ENCODE data around the gene KIF19.

The KIF19 gene

DNA sequence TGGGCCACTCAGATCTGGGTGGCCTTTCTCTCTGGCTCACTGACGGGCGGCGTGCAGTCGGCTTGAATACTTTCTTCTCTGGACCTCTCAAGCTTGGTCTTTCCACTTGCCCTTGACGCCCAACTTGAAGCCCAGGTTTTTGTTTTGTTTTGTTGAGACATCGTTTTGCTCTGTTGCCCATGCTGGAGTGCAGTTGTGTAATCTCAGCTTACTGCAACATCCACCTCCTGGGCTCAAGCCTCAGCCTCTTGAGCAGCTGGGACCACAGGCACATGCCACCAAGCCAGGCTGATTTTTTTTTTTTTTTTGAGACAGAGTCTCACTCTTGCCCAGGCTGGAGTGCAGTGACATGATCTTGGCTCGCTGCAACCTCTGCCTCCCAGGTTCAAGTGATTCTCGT lies 22.7 kb upstream of the KIF19 start:
- in situ Hi-C loops (cut with HindIII; ENCODE audit: low sequenced_read_pairs), result loop anchor here (5.0 kb wide), 2 partner anchors 44 to 51 kb away; no protein-coding TSS in a partner anchor

GRCh38 chr17:74304184-74304583 lies 21.8 kb upstream of the KIF19 start:
- in situ Hi-C loops (cut with HindIII; ENCODE audit: low sequenced_read_pairs), result loop anchor here (5.0 kb wide), 2 partner anchors 43 to 52 kb away; no protein-coding TSS in a partner anchor

GRCh38 chr17:74305865-74306654 lies 20.0 kb upstream of the KIF19 start:
- in situ Hi-C loops (cut with HindIII; ENCODE audit: low sequenced_read_pairs), result no loop called here

DNA sequence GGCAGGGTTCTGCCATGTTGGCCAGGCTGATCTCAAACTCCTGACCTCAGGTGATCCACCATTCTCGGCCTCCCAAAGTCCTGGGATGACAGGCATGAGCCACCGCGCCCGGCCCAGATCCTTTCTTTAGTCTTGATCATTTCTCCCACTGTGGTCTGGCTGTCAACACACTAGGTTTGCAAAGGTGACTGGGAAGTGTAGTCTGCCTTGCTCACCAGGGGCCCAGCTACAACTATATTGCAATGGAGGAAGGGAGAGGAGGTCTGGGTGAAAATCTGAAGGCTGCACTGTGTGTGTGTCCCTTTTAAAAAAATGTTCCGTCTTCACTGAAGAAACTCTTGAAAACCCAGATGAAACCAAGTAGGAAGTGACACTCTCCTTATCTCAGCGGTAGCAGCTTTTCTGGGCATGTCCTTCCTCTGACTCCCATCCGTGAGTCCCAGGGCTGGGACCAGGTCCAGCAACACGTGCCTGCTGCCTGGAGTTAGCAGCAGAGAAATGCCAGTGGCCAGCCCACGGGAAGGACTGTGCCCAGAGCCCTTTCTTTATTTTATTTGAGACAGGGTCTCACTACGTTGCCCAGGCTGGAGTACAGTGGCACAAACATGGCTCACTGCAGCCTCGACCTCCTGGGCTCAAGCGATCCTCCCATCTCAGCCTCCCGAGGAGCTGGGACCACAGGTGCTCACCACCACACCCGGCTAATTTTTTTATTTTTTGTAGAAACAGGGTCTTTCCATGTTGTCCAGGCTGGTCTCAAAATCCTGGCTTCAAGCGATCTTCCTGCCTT lies 17.8 kb upstream of the KIF19 start:
- in situ Hi-C loops (cut with HindIII; ENCODE audit: low sequenced_read_pairs), result no loop called here

DNA sequence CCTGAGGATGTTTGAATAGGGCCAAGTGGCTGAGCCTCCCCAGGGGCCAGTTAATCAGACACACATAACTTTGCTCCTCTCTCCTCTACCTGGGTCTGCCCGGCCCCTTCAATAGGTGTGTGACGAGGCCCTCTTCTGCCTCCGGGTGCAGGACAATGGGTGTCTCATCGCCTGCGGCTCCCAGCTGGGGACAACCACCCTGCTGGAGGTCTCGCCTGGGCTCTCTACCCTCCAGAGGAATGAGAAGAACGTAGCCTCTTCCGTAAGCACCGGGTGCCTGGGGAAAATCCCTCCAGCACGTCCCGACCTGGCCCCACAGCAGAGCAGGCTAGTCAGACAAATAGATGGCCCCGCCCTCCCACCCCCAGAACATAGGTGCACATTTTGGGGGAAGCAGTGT lies 16.1 kb upstream of the KIF19 start:
- in situ Hi-C loops (cut with HindIII; ENCODE audit: low sequenced_read_pairs), result no loop called here

GRCh38 chr17:74314877-74315276 lies 11.1 kb upstream of the KIF19 start:
- in situ Hi-C loops (cut with HindIII; ENCODE audit: low sequenced_read_pairs), result no loop called here

GRCh38 chr17:74316220-74316619 lies 9.8 kb upstream of the KIF19 start:
- in situ Hi-C loops (cut with HindIII; ENCODE audit: low sequenced_read_pairs), result no loop called here

GRCh38 chr17:74317071-74317470 lies 9.0 kb upstream of the KIF19 start:
- in situ Hi-C loops (cut with HindIII; ENCODE audit: low sequenced_read_pairs), result no loop called here

DNA sequence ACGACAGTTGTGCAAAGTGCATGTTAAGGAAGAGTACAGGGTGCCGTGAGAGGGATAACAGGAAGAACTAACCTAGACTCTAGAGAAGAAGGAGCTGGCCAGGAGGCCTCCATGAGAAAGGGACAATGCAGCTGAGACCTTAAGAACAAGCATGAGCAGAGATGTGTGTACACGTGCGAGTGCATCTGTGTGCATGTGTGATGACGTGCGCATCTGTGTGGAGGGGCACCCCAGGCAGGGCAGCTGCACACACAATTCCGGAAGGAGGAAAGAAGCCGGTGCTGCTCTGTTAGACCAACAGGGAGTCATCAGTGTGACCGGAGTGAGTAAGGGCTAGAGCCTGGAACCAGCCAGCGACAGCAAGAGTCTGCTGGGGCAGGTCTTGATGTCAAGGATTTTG lies 7.6 kb upstream of the KIF19 start:
- in situ Hi-C loops (cut with HindIII; ENCODE audit: low sequenced_read_pairs), result no loop called here

- in situ Hi-C loops (cut with HindIII; ENCODE audit: low sequenced_read_pairs), result no loop called here
Observed at GRCh38 chr17:74324521-74324920, 1.5 kb upstream of the KIF19 start.

DNA sequence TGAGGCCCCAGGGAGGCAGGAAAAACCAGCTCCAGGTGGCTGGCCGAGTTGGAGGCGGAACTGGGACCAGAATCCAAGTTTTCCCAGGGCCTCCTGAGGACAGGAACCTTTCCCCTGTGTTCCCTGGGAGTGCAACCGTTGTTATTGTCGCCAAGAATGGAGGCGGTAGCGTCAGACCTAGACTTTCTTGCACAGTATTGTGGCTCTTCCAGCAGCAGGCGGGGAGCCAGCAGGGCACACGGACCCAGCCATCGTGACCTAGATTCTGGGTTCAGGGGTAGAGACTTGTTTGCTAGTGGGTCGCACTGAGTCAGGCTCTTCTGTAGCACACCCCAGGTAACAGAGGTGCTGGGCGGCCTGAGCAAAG lies 667 bp upstream of the KIF19 start:
- in situ Hi-C loops (cut with HindIII; ENCODE audit: low sequenced_read_pairs), result no loop called here

GRCh38 chr17:74326506-74326905 lies 480 bp downstream of the KIF19 start:
- in situ Hi-C loops (cut with HindIII; ENCODE audit: low sequenced_read_pairs), result no loop called here

- in situ Hi-C loops (cut with HindIII; ENCODE audit: low sequenced_read_pairs), result no loop called here
Observed at GRCh38 chr17:74328487-74328886, 2.5 kb downstream of the KIF19 start.

DNA sequence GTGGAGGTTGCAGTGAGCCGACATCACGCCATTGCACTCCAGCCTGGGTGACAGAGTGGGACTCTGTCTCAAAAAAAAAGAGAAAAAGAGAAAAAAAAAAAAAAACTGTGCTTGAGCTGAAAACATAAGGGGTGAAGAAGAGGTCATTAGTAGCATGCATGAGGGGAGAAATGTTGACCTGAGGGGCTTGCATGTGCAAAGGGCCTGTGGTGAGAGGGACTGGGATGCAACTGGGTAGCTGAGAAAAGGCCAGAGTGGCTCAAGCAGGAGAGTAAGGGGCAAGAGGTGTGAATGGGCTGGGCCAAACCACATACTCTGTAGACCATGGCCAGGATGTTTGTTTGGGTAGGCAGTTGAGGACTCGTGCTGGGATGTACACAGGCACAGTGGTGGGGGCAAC lies 3.4 kb downstream of the KIF19 start:
- in situ Hi-C loops (cut with HindIII; ENCODE audit: low sequenced_read_pairs), result no loop called here

- in situ Hi-C loops (cut with HindIII; ENCODE audit: low sequenced_read_pairs), result no loop called here
Observed at GRCh38 chr17:74330446-74330845, 4.4 kb downstream of the KIF19 start.

DNA sequence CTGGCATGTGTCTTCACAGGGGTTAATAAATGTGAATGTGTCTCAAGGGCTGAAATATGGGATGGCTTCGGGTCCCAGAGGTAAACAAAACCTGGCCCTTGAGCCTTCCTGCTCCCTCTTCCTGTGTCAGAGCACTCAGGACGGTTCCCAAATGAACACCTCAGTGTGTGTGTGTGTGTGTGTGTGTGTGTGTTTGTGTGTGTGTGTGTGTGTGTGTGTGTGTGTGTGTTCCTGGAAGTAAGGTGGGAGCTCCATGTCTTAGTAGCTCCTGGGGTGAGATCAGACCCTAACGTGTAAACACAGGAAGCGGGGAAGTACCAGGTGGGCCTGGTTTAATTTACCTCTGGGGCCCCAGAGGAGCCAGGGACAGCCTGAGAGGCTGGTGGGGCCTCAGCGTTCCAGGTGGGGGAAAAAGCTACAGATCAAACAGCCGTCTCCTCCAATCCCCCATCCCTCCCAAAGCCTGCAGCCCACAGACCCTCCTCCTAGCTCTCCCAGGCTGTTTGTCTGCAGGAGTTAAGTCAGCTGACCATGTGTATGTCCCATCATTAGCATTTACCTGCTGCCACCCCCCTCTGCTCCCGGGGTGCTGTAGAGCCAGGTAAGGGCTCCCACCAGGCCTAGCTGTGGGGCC lies 6.1 kb downstream of the KIF19 start:
- in situ Hi-C loops (cut with HindIII; ENCODE audit: low sequenced_read_pairs), result no loop called here

- in situ Hi-C loops (cut with HindIII; ENCODE audit: low sequenced_read_pairs), result no loop called here
Observed at GRCh38 chr17:74332763-74333283, 6.8 kb downstream of the KIF19 start.

DNA sequence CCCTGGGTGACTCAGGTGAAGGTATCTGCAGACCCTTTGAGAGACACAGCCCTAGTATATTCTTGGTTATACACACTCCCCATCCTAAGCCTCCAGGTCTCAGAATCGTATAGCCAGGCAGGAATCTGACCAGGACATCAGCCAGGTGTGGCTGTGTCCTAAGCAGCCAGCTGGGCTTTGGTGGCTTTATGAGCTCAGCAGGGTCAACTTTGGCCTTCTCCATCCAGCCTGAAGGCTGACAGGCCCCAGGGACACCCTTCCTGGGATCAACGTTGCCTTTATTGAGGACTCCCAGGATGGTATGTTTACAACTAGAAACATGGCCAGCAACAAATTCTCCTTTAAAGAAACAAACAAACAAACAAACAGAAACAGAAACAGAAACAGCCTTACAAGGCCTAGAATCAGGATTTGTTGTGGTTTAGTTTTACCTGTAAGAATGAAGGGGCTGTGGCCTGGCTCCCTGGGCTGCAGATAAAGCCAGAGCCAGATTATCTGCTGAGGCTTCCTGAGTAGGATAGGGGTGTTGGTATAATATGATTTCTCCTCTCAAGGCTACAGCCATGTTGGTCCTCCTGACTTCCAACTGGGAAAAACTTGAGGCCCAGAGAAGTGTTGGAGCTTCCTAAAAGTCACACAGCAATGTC lies 8.5 kb downstream of the KIF19 start:
- in situ Hi-C loops (cut with HindIII; ENCODE audit: low sequenced_read_pairs), result no loop called here

- in situ Hi-C loops (cut with HindIII; ENCODE audit: low sequenced_read_pairs), result no loop called here
Observed at GRCh38 chr17:74335529-74336062, 9.6 kb downstream of the KIF19 start.

DNA sequence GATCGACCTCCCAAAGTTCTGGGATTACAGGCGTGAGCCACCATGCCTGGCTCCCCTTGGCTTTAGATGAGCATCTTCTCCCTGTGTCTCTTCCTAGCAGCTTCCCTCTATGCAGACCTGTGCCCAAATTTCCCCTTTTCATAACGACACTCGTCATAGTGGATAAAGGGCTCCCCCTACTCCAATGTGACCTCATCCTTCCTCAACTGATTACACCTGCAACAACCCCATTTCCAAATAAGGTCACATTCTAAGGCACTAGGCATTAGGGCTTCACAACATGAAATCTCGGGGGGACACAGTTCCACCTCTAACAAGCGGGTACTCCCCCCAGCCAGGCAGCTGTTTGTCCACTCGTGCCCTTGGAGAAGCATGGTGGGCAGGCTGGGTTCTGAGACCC lies 10.3 kb downstream of the KIF19 start:
- in situ Hi-C loops (cut with HindIII; ENCODE audit: low sequenced_read_pairs), result no loop called here
